ENCODE data around the gene NPAS3.

GRCh38 chr14:33814010-33814409, 875.3 kb downstream of the NPAS3 start:
- TF ChIP-seq MAX (IDR thresholded peaks at IDR 0.05) (no peak), CTCF (IDR thresholded peaks at IDR 0.05) (no peak)

Measured in A549 (cell line).